Activated CD8-positive, alpha-beta memory T cell treated with anti-CD3 and anti-CD28 coated beads, Interleukin-2, amount 50 U/mL, for 48 hours (primary cell): ENCODE data around the gene TICAM1.
"Not testable (repeated sequence)": the region's sequence is repeated elsewhere in the genome, so short reads cannot be mapped to it uniquely, and the experiment has no call there.

Experiments
- DNase-seq: peaks from one replicate; pipeline ENCODE4 v3.0.0-alpha.2; 2020

The TICAM1 gene

GRCh38 chr19:4831304-4831978 is at the start of gene TICAM1:
Gene TICAM1, minus strand, starts transcription at chr19:4831712. Its CDS starts 13,335 bp downstream, at chr19:4818377.
- DNase-seq, result peak; percentile 85

- no peak for DNase-seq
Measured at GRCh38 chr19:4879041-4879440, 47.5 kb upstream of the TICAM1 start.

DNA sequence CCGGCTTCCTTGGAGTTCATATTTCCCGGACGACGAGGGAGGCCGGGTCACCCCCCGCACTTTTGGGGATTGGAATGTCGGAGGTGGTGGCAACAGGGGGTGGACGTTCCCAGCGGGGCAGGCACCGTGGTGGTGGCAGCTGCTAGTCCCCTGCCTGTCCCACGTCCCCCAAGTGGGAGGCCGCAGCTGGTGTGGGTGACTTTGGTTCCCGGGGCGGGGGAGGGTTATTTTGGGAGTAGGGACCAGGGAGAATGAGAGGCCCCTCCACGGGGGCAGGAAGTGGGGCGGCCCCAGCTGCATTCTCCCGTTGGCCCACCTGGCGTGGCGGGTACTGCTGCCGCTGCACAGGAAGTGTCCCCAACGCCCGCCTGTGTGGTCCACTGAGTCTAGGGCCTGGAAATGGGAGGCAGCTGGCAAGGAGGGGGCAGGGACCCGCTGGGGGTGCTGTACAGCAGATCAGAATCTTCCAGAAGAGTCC is 47.0 kb upstream of the TICAM1 start:
- DNase-seq, result peak; percentile 72

- DNase-seq, result no peak
Measured at GRCh38 chr19:4877753-4878490, 46.4 kb upstream of the TICAM1 start.

DNA sequence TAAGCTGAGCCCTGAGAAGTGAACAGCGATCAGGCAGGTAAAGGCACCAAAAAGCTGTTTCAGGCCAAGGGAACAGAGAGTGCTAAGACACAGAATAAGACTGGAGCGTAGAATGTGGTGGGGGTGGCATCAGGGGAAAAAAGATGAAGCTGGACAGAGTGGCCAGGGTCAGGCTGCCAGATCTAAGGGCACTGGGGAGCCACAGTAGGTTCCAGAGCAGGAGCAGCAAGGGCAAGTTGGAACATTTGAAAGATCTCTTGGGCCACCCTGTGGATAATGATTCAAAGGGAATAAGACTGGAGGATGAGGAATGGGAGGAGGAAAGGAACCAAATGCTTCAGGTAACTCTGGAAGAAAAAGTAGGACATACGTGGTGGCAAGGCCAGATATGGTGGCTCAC is 42.4 kb upstream of the TICAM1 start:
- DNase-seq, result no peak

DNA sequence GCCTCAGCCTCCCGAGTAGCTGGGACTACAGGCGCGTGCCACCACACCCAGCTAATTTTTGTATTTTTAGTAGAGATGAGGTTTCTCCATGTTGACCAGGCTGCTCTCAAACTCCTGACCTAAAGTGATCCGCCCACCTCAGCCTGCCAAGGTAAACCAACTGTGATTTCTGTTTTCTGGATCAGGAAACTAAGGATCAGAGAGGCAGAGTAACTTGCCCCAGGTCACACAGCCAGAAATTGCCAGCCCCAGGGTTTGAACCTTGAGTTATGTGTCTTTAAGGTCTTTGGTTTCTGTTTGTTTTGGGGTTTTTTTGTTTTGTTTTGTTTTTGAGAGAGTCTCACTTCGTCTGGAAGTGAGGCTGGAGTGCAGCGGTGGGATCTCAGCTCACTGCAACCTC is 40.2 kb upstream of the TICAM1 start:
- DNase-seq, result no peak

DNA sequence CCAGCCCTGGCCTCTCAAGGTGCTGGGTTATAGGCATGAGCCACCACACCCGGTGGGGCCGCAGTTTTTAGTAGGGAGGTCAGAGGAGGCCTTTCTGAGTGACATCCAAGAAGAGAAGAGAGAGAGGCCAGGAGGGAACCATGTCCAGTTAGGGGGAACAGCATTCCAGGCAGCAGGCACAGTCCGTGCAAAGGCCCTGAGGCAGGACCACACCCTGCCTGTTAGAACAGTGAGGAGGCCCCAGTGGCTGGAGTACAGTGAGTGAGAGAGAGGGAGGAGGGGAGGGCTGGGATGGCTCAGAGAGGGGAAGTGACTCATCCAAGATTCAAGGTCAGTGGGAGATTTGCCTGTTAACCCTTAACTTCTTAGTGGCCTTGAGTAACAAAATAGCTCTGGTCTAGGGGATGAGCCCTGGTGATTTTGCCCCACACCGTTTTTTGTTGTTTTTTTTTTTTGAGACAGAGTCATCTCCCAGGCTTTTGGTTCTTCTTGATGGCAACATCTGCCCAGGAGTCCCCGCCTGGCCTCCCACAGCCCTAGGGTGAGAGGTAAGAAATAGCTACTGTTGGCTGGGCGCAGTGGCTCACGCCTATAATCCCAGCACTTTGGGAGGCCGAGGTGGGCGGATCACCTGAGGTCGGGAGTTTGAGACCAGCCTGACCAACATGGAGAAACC is 38.7 kb upstream of the TICAM1 start:
- peak; percentile 57 for DNase-seq

GRCh38 chr19:4868286-4868834 is 36.8 kb upstream of the TICAM1 start:
- no peak for DNase-seq

DNA sequence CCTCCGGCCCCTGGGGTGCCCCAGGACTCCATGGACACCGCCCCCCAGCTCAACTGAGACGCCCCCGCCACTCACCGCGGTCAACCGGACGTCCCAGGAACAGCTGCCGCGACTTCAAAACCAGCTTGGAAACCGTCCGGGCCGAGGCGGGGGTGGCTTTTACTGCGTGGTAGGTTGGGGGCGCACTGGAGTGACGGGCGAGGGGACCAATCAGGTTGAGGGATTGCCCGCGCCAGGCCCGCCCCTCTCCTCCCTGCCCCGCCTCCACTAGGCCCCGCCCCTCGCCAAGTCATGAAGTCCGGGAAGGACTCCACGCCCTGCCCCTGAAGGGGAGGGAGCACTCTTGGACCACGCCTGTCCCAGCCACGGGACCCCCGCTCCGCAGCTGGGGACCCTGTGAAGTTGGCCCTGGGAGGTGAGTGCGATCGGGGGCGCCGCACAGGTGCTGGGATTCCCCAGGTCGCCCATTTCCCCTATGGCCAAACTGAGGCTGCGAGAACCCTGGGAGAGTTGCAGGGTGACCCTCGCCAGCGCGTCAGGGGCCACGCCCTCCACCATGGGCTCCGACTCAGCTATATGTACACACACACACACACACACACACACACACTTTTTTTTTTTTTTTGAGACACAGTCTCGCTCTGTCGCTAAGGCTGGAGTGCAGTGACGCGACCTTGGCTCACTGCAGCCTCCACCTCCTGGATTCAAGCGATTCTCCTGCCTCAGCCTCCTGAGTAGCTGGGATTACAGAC is 36.2 kb upstream of the TICAM1 start, which contains the start of gene PLIN3:
PLIN3 (minus strand) TSS at position 134 of the 752 bp plus-strand sequence. CDS start 6,273 bp downstream, outside the sequence.
- DNase-seq, result peak; percentile 98

DNA sequence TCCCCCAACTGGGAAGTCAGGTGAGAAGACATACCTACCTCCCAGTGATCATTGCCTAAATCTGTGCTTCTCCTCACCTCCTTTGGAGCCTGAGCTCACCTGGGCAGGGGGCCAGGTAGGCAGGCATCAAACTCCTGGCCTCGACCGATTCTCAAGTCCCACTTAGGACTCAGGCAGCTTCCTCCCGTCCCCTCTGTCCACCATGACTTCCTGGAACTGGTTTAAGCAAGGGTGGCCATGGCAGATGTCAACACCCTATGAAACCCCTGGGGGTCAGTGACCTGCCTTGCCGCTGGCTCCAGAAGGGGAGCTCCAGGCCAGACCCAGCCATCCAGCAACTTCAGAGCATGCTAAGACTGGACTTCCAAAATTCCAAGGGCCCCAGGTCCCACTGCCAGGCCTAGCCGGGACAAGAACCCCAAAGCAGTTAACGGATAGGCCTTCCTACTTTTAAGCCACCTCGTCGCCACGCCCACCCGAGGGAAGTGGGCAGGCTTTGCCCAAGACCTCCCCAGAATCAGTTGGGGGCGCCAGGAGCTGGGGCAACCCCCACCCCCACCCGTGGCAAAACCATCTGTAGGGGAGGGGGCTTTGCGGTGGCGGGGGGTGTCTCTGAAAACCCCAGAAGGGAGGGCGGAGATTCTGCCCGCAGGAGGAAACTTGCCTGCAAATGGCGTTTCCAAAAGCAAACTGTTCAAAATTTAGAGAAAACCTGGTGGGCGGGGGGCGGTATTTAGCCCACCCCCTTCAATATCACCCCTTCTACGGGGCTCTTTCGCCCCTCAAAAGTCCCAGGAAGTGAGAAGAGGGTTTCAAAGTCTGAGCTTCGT is 35.3 kb upstream of the TICAM1 start:
- peak; percentile 73 for DNase-seq

GRCh38 chr19:4861147-4861546 is 29.6 kb upstream of the TICAM1 start:
- no peak for DNase-seq

GRCh38 chr19:4859697-4860096 is 28.2 kb upstream of the TICAM1 start:
- no peak for DNase-seq

- not testable (repeated sequence) for DNase-seq
Measured at GRCh38 chr19:4856468-4856867, 25.0 kb upstream of the TICAM1 start.

DNA sequence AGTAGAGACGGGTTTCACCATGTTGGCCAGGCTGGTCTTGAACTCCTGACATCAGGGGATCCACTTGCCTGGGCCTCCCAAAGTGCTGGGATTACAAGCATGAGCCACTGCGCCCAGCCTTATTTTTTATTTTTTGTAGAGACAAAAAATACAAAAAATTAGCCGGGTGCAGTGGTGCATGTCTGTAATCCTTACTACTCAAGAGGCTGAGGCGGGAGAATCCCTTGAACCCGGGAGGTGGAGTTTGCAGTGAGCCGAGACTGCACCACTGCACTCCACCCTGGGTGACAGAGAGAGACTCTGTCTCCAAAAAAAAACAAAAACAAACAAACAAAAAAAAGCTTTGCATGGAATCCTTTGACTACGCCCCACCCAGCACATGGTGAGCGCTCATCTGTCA is 22.0 kb upstream of the TICAM1 start:
- not testable (repeated sequence) for DNase-seq

DNA sequence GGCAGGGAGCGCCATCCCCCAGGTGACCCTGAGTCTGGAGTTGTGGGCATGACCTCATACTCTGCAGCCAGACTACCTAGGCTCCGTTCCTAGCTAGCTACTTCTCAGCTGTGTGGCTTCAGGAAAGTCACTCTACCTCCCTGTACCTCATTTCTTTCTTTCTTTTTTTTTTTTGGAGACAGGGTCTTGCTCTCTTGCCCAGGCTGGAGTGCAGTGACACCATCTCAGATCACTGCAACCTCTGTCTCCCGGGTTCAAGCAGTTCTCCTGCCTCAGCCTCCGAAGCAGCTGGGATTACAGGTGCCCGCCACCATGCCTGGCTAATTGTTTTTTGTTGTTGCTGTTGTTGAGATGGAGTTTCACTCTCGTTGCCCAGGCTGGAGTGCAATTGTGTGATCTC is 21.0 kb upstream of the TICAM1 start:
- DNase-seq, result no peak

- DNase-seq, result peak; percentile 90
Measured at GRCh38 chr19:4851551-4852290, 20.2 kb upstream of the TICAM1 start.

DNA sequence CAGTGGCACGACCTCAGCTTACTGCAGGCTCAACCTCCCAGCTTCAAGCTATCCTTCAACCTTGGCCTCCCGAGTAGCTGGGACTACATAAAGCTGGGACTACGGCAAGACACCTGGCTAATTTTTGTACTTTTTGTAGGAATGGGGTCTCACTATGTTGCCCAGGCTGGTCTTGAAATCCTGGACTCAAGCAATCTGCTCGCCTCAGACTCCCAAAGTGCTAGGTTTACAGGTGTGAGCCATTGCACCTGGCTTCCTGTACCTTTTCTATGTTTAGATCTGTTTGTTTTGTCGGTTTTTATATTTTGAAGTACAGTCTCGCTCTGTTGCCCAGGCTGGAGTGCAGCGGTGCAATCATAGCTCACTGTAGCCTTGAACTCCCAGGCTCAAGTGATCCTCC is 17.5 kb upstream of the TICAM1 start:
- no peak for DNase-seq

GRCh38 chr19:4847190-4847973 is 15.9 kb upstream of the TICAM1 start:
- DNase-seq, result no peak

DNA sequence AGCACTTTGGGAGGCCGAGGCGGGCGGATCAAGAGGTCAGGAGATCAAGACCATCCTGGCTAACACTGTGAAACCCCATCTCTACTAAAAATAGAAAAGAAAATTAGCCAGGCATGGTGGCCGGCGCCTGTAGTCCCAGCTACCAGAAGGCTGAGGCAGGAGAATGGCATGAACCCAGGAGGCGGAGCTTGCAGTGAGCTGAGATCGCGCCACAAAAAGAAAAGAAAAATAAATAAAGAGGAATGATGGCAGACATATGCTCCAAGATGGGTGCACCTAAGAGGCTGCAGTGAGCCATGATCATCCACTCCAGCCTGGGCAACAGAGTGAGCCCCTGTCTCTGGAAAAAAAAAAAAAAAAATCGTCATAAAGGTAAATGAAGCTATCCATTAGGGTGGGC is 14.5 kb upstream of the TICAM1 start:
- DNase-seq, result not testable (repeated sequence)
